ENCODE measurements around the gene OPALIN. TPM values are rescaled to one million over a fixed set of nuclear protein-coding genes. Genes with fewer than 3 reads are reported as not detected.

The OPALIN gene
- total RNA-seq, 1 experiment from 2014 or later: not detected

DNA sequence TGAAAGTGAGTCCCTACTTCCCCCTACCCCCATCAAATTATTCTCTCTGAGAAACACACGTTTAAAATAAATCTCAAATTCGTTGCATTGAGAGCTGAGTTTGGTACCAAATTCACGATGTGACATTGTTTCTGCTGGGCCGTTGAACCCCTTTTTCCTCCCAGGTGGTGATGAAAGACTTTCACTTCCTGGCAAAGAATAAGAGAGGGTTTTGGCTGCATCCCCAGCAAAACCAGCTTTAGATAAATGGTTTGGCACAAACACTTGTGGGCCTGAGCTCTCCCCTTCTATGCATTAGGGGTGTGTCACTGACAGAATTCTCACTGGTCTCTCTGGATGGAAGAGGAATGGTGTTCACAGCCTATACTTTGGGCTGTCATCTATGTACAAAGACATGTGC lies 63.3 kb downstream of the OPALIN start:
- H3K27me3 ChIP-seq (replicated peaks; ENCODE audit: insufficient read depth, low read depth, low read length, poor library complexity): peaks cover 62% of the 10 kb centered on the region
- no peaks in the 10 kb centered on the region for H3K36me3 ChIP-seq (ENCODE audit: insufficient read depth, low read length, poor library complexity, severe bottlenecking)
- intact Hi-C loops (cut with micrococcal nuclease; ENCODE audit: unreplicated experiment): no loop called here
- no peak for DNase-seq (ENCODE audit: low spot score)
- no peaks in the 10 kb centered on the region for H3K4me1 ChIP-seq (ENCODE audit: insufficient read depth, low read length, poor library complexity, severe bottlenecking)
- CTCF ChIA-PET: no interaction called here
- H3K27ac ChIP-seq (ENCODE audit: low read depth, low read length, poor library complexity, severe bottlenecking): no peak overlapping the region
- POLR2A ChIA-PET (ENCODE audit: low non-redundant PET): no interaction called here
- no peak for TF ChIP-seq EZH2 (IDR thresholded peaks at IDR 0.05; ENCODE audit: borderline replicate concordance, low read depth, low read length, poor library complexity, severe bottlenecking)
- TF ChIP-seq, protein P1, sequence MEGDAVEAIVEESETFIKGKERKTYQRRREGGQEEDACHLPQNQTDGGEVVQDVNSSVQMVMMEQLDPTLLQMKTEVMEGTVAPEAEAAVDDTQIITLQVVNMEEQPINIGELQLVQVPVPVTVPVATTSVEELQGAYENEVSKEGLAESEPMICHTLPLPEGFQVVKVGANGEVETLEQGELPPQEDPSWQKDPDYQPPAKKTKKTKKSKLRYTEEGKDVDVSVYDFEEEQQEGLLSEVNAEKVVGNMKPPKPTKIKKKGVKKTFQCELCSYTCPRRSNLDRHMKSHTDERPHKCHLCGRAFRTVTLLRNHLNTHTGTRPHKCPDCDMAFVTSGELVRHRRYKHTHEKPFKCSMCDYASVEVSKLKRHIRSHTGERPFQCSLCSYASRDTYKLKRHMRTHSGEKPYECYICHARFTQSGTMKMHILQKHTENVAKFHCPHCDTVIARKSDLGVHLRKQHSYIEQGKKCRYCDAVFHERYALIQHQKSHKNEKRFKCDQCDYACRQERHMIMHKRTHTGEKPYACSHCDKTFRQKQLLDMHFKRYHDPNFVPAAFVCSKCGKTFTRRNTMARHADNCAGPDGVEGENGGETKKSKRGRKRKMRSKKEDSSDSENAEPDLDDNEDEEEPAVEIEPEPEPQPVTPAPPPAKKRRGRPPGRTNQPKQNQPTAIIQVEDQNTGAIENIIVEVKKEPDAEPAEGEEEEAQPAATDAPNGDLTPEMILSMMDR (conservative IDR thresholded peaks at IDR 0.05; ENCODE audit: low read depth, low read length): no peak
- no TSS peak for BruUV-seq (replicated peaks)
- no peak overlapping the region for H3K4me3 ChIP-seq (ENCODE audit: low read depth, low read length, poor library complexity, severe bottlenecking)
- H3K9me3 ChIP-seq (ENCODE audit: low read depth, low read length, poor library complexity, severe bottlenecking): no peaks in the 10 kb centered on the region

Other genes with a start within 250 kb of the OPALIN start
- 13.7 and 17.2 TPM in 2 replicates for gene ZNF518A, start 228.7 kb downstream of the OPALIN start, total RNA-seq (2021)
- not detected in 2 replicates for gene BLNK, start 87.4 kb downstream of the OPALIN start, total RNA-seq (2021)
- not detected in 2 replicates for gene DNTT, start 54.6 kb downstream of the OPALIN start, total RNA-seq (2021)
- 0.09 and 0.11 TPM in 2 replicates for gene TLL2, start 154.9 kb upstream of the OPALIN start, total RNA-seq (2021)
- gene TM9SF3, start 228.0 kb upstream of the OPALIN start, total RNA-seq (2021): 115 and 125 TPM in 2 replicates